ENCODE measurements around the gene DEPDC5.

The DEPDC5 gene

GRCh38 chr22:31897842-31898805 lies 144.3 kb downstream of the DEPDC5 start:
- no peak for DNase-seq

GRCh38 chr22:31898926-31899325 lies 145.1 kb downstream of the DEPDC5 start:
- DNase-seq: no peak

GRCh38 chr22:31899669-31900068 lies 145.8 kb downstream of the DEPDC5 start:
- no peak for DNase-seq

GRCh38 chr22:31901388-31902137 lies 147.7 kb downstream of the DEPDC5 start:
- DNase-seq: no peak

GRCh38 chr22:31904651-31905050 lies 150.8 kb downstream of the DEPDC5 start:
- DNase-seq: no peak

GRCh38 chr22:31905356-31905755 lies 151.5 kb downstream of the DEPDC5 start:
- DNase-seq: no peak

GRCh38 chr22:31906086-31906485 lies 152.3 kb downstream of the DEPDC5 start:
- no peak for DNase-seq

GRCh38 chr22:31906569-31906968 lies 152.8 kb downstream of the DEPDC5 start:
- no peak for DNase-seq

- DNase-seq: no peak
Measured at GRCh38 chr22:31909977-31910376, 156.2 kb downstream of the DEPDC5 start.

- no peak for DNase-seq
Measured at GRCh38 chr22:31911565-31912406, 158.0 kb downstream of the DEPDC5 start.

GRCh38 chr22:31912407-31912743 lies 158.6 kb downstream of the DEPDC5 start:
- no peak for DNase-seq

- no peak for DNase-seq
Measured at GRCh38 chr22:31915586-31915985, 161.8 kb downstream of the DEPDC5 start.

GRCh38 chr22:31917227-31917921 lies 163.6 kb downstream of the DEPDC5 start:
- DNase-seq: no peak

- DNase-seq: no peak
Measured at GRCh38 chr22:31919730-31920129, 165.9 kb downstream of the DEPDC5 start.

GRCh38 chr22:31920306-31920705 lies 166.5 kb downstream of the DEPDC5 start:
- DNase-seq: no peak

- no peak for DNase-seq
Measured at GRCh38 chr22:31921106-31921505, 167.3 kb downstream of the DEPDC5 start.

GRCh38 chr22:31922534-31922933 lies 168.7 kb downstream of the DEPDC5 start:
- DNase-seq: no peak

- DNase-seq: no peak
Measured at GRCh38 chr22:31923136-31923535, 169.3 kb downstream of the DEPDC5 start.

- DNase-seq: no peak
Measured at GRCh38 chr22:31923747-31924146, 169.9 kb downstream of the DEPDC5 start.

- no peak for DNase-seq
Measured at GRCh38 chr22:31925056-31925455, 171.2 kb downstream of the DEPDC5 start.

GRCh38 chr22:31926024-31926423 lies 172.2 kb downstream of the DEPDC5 start:
- DNase-seq: no peak

GRCh38 chr22:31926969-31927368 lies 173.2 kb downstream of the DEPDC5 start:
- DNase-seq: no peak

GRCh38 chr22:31927562-31927961 lies 173.7 kb downstream of the DEPDC5 start:
- DNase-seq: no peak
